Inflammatory macrophage (primary cell): ENCODE measurements around the gene KLLN.
"Not testable (repeated sequence)": the region's sequence is repeated elsewhere in the genome, so short reads cannot be mapped to it uniquely, and the experiment has no call there.

ENCODE experiments used
- DNase-seq, 2 donors: peaks; one replicate each; pipeline ENCODE4 v3.0.0-alpha.2; 2020 to 2022

The KLLN gene

DNA sequence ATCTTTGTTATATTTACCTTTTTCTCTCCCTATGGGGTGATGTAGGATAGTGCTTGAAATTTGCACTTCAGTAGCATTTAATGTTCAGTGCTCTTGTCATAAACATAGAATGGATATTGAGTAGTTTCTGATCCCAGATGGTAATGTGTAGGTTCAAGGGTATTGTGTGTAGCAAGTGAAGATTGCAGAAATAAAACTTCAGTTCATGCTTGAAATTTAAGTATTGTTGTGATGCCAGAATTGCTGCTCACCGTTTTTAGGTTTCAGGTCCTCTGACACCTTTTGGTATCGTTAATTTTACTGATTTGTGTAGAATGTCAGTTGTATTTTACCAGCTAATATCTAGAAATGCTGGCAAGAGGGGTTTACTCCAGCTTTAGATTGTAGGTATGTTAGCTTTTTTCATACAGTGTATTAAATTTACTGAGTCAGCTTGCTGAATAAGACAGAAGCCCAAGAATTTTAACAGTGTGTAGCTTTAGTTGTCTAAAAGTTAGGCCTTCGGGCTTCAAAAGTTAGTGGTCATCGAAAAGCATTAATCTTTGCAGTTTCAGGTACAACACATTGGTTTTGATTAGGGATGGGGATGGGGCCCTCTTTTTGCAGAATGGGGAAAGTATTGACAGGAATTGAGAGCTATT lies 2.0 kb upstream of the KLLN start:
- no peak for DNase-seq

DNA sequence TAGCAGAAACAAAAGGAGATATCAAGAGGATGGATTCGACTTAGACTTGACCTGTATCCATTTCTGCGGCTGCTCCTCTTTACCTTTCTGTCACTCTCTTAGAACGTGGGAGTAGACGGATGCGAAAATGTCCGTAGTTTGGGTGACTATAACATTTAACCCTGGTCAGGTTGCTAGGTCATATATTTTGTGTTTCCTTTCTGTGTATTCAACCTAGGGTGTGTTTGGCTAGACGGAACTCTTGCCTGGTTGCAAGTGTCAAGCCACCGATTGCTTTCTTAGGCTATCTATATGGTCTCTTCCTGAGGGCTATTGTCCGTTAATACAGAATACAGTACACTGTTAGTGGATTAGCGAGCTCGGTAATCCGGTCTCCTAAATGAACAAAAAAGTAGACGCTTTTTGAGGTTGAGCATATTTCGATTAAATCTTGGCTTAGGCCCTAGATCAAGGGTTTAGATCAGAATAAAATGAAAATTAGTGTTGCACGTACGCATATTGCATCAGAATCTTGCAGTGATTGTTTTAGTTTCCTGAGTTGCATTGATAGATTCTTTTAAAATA lies 1.2 kb upstream of the KLLN start:
- no peak for DNase-seq

DNA sequence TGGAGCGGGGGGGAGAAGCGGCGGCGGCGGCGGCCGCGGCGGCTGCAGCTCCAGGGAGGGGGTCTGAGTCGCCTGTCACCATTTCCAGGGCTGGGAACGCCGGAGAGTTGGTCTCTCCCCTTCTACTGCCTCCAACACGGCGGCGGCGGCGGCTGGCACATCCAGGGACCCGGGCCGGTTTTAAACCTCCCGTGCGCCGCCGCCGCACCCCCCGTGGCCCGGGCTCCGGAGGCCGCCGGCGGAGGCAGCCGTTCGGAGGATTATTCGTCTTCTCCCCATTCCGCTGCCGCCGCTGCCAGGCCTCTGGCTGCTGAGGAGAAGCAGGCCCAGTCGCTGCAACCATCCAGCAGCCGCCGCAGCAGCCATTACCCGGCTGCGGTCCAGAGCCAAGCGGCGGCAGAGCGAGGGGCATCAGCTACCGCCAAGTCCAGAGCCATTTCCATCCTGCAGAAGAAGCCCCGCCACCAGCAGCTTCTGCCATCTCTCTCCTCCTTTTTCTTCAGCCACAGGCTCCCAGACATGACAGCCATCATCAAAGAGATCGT lies 690 bp upstream of the KLLN start:
- peak in 1 of 2 donors; percentile 26 for DNase-seq

DNA sequence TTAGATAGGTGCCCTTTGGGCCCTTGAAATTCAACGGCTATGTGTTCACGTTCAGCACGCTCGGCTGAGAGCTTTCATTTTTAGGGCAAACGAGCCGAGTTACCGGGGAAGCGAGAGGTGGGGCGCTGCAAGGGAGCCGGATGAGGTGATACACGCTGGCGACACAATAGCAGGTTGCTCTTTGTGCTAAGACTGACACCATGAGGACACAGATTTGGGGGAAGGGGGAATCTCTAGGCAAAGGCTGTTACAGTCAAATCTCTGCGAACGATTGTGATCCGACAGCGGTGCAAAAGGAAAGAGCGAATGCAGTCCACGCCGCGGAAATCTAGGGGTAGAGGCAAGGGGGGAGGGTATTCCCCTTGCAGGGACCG lies 667 bp downstream of the KLLN start:
- DNase-seq = no peak

DNA sequence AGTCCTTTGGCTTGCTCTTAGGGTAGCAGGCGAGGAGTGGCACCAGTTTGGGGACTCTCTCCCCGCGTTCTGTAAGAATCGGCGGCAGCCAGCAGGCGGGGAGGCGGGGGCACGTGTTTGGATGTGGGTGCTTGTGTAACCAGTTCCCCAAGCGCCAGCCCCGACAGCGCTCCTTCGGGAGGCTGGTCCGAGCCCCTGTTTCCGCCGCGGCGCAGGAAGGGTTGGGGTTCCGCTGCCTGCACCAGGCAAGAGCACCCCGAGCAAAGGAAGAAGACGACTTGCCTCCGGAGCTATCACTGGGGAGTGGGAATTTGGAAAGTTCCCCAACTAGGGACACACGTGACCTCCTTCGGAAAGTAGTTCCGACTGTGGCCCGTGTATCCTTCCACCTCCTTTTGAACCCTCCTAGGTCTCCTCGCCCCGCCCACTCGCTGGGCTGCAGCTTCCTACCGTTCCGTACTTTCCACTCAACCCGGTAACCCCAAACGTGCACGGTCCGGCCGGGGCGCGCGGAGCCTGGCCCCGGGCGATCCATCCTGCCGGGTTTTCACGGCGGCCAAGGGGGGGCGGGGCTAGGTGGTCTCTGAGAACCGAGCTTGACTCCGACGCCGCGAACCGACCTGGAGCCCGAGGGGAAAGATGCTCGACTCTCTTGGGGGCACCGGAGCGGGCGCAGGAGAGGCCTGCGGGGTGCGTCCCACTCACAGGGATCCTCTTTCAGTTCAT lies 1.2 kb downstream of the KLLN start:
- DNase-seq = peak; percentile 97 to 98

DNA sequence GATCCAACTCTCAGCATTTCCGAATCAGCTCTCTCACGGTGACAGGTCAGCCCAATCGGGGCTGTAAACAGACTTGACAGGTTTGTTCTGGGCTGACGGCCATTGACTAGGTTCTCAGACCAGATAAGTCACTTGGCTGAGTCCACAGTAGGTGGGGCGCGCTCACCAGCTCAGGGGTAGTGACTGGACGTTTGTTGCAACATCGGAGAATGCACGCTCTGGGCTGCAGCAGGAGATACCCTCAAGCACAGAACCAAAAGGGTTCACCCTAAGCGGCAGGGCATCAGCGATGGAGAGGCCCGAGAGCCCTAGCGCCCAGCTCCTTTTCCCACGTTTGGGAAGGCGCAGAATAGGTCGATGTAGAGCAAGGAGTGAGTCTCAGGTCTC lies 1.8 kb downstream of the KLLN start:
- DNase-seq = peak; percentile 51 to 56

DNA sequence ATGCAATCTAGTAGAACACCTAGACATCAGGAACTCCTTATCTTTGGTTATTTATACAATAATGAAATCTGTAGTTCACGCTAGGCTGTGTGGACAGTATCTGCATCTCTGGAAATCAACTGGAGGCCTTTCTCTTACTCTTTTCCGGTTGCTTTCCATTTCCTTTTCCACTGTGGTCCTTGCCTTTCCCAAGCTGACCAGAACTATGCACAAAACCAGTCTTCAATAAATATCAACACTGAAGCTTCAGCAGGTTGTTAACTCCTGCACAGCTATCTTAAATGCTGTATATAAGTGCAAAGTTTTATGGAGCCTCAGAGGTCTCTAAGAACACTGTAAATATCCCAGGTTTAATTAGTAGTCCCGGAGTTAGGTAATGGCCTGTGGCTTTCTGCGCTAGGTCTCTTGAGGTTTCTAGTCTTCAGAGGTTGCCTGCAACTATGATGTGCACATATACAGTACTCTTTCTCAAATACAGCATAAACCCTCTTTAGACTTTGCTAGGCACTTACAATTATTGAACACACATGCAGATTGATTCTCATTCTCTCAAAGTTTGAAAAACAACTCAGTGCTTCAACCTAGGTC lies 2.4 kb downstream of the KLLN start:
- no peak for DNase-seq

DNA sequence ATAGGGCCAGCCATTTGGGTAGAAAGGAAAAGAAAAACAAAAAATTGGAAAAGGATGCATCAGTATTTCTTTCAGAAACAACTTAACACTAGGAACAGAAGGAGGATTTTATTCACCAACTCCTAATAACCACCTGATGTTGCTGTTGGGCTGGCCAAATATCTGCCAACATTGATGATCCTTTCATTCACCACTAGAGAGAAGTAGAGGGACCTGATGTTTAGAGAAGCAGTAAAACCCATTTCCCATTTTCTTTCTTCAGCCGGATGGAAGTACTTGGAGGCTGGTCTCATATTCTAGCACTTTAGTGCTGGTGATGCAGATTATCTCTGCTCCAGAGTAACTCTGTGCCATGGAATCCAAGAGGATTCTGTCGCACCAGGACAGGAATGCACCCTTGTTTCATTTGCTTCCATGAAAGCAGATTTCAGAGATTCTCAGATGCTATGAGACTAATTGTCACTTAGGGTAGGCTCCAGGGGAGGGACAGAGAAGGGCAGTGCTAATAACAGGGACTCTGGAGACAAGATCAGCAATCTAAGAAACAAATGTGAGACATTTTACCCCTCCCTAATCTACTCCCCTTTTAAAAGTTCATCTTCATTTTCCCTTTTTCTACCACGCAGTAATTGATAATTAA lies 3.1 kb downstream of the KLLN start:
- peak; percentile 76 to 81 for DNase-seq

DNA sequence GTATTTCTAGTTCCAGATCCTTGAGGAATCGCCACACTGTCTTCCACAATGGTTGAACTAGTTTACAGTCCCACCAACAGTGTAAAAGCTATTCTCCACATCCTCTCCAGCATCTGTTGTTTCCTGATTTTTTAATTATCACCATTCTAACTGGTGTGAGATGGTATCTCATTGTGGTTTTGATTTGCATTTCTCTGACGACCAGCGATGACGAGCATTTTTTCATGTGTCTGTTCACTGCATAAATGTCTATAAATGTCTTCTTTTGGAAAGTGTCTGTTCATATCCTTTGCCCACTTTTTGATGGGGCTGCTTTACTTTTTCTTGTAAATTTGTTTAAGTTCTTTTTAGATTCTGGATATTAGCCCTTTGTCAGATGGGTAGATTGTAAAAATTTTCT lies 7.7 kb downstream of the KLLN start:
- not testable (repeated sequence) for DNase-seq

DNA sequence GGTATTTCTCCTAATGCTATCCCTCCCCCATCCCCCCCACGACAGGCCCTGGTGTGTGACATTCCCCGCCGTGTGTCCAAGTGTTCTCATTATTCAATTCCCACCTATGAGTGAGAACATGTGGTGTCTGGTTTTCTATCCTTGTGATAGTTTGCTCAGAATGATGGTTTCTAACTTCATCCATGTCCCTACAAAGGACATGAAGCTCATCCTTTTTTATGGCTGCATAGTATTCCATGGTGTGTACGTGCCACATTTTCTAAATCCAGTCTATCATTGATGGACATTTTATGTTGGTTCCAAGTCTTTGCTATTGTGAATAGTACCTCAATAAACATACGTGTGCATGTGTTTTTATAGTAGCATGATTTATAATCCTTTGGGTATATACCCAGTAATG lies 8.1 kb downstream of the KLLN start:
- not testable (repeated sequence) for DNase-seq

DNA sequence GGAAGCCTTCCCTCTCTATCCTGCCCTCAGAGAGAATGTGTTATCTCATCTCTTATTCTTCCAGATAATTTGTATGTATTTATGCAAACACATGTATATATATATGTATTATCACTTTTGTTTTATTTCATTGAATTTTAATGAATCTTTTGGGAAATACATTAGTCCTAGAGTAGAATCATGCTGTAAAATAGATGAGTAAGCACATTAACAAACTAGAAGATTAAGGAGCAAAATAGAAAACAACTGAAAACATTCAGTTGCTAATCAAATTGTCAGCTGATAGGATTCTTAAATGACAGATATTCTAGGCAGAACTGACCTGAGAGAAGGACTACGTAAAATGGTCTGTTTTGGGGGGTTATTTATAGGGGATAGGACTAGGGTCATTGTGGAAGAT lies 11.2 kb downstream of the KLLN start:
- DNase-seq = no peak

DNA sequence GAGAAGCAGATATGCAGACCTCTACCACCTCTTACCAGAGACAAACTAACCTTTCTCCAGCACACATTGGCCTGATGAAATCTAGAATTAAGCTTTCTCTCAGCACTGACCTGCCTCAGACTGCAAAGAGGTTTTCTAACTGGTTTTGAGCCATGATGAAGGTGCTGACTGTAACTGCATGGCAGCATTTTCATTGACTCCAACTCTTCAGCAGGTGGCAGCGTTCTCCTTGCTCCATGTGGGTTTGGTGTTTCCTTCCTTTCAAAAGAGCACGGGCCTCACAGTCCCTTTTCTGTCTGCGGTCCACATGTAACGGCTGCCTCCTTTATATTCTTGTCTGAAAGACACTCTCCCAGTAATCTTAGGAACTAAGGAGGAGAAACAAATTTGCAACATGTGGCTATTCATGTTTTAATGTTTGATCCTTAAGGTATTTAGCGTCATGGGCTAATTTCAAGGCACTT lies 12.6 kb downstream of the KLLN start:
- DNase-seq = peak in 1 of 2 donors; percentile 34

DNA sequence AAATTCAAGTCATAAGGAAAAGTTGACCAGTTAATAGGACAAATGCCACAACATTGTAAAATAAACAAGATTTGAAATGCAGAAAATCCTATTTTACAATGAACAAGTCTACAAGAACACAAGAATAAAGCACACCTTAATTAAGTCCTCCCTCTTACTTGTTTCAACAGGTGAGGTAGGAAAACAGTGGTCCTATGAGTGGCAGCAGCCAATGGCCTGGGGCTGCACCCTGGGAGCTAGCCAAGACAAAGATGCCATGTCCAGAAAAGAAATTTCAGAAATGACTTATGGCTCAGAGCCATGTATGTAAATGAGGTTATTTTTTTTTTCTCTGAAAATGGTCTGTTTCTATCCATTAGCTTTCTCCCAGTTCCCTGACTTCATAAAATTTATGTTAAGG lies 14.3 kb downstream of the KLLN start:
- DNase-seq = no peak

DNA sequence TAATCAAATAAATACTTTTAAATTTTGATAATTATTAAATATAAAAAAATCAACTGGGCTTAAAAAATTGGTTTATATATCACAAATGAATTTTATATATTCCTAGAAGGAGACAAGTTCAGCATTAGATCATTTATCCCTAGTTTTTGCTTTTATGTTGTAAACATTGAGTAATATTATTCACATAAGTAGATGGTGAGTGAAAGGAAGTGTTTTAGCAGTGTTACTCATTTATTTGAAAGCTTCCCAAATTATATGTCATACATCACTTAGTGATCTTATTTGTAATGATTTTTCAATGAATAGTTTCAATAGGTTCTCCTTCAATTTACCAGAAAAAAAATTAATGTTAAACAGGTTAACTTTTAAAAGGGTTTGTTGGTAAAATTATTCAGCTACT lies 15.8 kb downstream of the KLLN start:
- peak in 1 of 2 donors; percentile 18 for DNase-seq

DNA sequence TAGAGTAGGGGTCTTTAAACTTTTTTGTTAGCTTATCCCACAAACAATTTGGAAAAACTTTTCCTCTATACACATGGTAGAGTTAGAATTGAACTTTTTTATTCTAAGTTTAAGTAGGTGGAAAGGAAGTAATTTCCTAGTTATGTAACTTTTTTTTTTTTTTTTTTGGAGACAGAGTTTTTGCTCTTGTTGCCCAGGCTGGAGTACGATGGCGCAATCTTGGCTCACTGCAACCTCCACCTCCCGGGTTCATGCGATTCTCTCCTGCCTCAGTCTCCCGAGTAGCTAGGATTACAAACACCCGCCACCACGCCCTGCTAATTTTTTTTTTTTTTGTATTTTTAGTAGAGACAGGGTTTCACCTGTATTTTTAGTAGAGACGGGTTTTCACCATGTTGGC lies 16.6 kb downstream of the KLLN start:
- DNase-seq = peak in 1 of 2 donors; percentile 35

DNA sequence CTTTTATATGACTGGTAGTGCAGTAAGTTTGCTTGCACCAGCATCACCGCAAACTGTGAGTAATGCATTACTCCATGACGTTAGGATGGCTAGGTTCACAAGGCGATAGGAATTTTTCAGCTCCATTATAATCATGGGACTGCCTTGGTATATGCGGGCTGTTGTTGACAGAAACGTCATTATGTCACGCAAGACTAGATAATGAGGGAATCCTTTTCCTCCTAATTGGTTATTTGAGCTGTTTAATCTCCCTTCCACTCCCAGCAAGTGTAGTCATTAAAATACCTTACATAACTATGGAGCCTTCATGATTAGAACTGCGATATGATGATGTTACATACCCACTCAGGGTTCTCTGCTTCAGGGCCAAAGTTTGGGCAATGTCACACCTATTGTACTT lies 17.3 kb downstream of the KLLN start:
- no peak for DNase-seq

DNA sequence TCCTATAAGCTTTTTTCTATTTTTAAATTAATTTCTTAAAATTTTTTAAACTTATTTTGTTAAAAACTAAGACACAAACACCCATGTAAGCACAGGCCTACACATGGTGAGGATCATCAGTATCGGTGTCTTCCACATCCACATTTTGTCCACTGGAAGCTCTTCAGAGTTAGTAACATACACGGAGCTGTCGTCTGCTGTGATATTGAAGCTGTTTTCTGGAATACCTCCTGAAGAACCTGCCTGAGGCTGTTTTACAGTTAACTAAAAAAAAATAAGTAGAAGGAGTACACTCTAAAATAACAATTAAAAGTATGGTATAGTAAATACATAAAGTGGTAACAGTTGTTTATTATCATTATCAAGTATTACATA lies 17.7 kb downstream of the KLLN start:
- no peak for DNase-seq

DNA sequence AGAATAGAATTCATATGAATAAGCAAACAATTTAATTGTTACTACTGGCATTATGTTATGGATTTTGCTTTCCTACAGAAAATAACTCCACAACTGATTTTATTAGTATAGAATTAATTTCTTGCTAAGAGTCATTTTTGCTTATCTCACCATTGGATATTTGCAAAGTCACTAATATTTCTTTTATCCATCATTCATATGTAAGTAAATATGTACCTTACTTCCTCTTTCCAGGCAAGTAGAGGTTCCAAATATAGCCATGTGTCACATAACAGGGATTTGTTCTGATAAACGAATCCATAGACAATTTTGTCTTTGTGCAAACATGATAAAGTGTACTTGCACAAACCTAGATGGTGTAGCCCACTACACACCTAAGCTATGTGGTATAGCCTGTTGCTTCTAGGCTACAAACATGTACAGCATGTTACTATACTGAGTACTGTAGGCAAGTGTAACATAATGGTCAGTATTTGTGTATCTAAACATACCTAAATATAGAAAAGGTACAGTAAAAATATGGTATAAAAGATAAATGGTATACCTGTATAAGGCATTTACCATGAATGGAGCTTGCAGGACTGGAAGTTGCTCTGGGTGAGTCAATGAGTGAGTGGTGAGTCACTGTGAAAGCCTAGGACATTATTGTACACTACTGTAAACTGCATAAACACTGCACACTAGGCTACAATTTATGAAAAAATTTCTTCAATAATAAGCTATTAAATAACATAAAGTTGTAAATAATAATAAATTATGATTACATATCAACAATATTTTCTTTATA lies 18.3 kb downstream of the KLLN start:
- no peak for DNase-seq

DNA sequence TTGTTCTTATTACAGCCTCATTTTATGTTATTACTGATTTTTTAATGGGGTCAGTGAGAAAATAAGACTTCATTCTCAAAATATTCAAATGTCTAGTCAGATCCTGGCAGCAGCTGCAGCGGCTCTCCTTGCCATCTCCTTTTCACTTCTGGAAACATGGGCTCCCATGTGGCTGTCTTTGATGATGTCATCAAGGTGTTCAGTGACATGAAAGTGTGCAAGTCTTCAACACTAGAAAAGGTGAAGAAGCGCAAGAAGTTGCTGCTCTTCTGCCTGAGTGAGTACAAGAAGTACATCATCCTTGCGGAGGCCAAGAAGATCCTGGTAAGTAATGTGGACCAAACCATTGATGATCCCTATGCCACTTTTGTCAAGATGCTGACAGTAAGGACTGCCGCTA lies 19.6 kb downstream of the KLLN start:
- no peak for DNase-seq

DNA sequence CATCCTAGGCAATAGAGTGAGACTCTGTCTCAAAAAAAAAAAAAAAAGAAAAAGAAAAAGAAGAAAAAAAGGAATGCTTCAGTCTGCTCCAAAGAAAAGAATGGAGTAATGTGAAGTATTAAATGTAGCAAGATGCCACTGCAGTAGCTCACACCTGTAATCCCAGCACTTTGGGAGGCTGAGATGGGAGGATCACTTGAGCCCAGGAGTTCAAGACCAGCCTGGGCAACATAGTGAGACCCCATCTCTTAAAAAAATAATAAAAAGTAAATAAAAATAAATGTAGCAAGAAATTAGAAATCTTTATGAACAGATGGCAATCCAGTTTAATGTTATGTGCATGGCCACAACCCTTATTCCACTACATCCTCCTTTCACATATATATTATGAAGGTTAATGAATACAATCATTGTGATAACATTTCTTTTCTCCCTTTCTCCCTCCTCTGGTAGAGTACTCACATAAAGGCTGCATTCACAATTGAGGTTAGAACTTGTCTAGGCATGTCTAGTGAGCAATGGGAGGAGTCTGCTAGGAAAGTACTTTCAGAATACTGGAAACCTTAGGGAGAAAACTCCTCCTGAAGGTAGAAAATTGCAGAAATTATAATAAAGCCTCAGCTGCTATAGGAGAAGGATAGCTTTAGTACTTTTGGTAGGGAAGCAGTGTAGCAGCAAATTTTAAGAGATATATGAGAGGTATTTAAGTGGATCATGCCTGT lies 20.4 kb downstream of the KLLN start:
- DNase-seq = no peak

DNA sequence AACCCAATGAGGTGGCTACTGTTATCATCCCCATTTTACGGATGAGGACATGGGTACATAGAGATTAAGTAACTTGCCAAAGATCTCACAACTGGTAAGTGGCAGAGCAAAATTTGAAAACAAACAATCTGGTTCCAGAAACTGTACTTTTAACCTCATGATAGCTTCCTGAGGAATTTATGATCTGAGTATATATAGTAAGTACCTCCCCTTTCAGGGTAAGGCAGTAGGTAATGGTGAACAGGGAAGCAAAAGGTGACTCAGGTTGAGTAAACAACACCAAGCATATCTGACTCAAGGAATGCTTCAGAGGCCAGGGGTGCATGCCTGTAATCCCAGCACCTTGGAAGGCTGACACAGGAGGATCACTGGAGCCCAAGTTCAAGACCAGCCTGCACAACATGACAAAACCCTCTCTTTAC lies 21.1 kb downstream of the KLLN start:
- no peak for DNase-seq

DNA sequence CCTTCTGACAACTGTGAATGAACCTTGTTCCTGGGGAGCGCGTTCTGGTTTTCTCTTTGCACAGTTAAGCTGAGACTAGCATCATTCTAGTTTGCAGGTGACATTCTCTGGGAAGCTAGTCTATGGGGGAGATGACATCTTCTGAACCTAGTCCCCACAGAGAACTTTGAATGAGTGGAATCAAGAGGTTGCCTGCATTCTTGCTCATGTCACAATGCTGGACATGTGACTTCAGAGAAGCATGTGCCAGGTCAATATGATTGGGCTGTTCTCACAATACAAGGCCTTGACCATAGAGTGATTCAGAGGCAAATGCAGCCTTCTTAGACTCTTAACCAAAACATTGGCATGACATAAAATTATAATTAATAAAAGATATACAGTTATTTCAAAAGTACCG lies 22.1 kb downstream of the KLLN start:
- DNase-seq = no peak
